OCI-LY7 (cell line): ENCODE data around the gene HS1BP3. TPM values are rescaled to one million over a fixed set of nuclear protein-coding genes. Genes with fewer than 3 reads are reported as not detected.

Source experiments
- BruUV-seq: library from RNA; stranded (reverse); fragments of 400-500 nt; replicated peaks from 2 replicates; lab custom pipeline; 2021; lab: Mats Ljungman, UMichigan
- CTCF ChIA-PET: fragments of 300-600 bp; sonication (Branson Sonifier 250); formaldehyde crosslinking; loops from one replicate; lab custom pipeline; 2022; ENCODE audit warnings: antibody characterized with exemption; ENCODE audit not compliant: unreplicated experiment; lab: Charles Lee
- POLR2A ChIA-PET: fragments of 300-600 bp; sonication (Branson Sonifier 250); formaldehyde crosslinking; loops from one replicate; lab custom pipeline; 2022; ENCODE audit warnings: antibody characterized with exemption; lab: Charles Lee
- DNase-seq: peaks from one replicate; pipeline ENCODE4 v3.0.0-alpha.2; 2015; ENCODE audit warnings: low spot score
- H2AFZ ChIP-seq: fragments of 200-600 bp; sonication (generic), shearing (Covaris generic); 2 replicates; pipeline ENCODE4 v1.6.1; 2014; ENCODE audit warnings: mild to moderate bottlenecking, antibody characterized with exemption, low read length, moderate library complexity
- H3K27ac ChIP-seq: fragments of 200-600 bp; sonication (generic); 2 replicates; pipeline ENCODE4 v1.5.1; 2014; ENCODE audit warnings: mixed run types, low read depth, mild to moderate bottlenecking, moderate library complexity, low read length, inconsistent platforms; ENCODE audit not compliant: poor library complexity, severe bottlenecking
- H3K36me3 ChIP-seq: fragments of 200-600 bp; sonication (generic); 2 replicates; pipeline ENCODE4 v1.6.1; 2014; ENCODE audit warnings: mild to moderate bottlenecking, antibody characterized with exemption, low read length, moderate library complexity, mixed read lengths; ENCODE audit not compliant: insufficient read depth
- H3K4me1 ChIP-seq: fragments of 200-600 bp; sonication (generic); 2 replicates; pipeline ENCODE4 v1.5.1; 2014; ENCODE audit warnings: mild to moderate bottlenecking, low read length; ENCODE audit not compliant: insufficient read depth, poor library complexity, severe bottlenecking
- H3K4me2 ChIP-seq: fragments of 200-600 bp; sonication (generic); 2 replicates; pipeline ENCODE4 v1.6.1; 2014; ENCODE audit warnings: mild to moderate bottlenecking, low read length
- H3K4me3 ChIP-seq: fragments of 200-600 bp; sonication (generic); 2 replicates; pipeline ENCODE4 v1.5.1; 2014; ENCODE audit warnings: mild to moderate bottlenecking, low read depth, low read length; ENCODE audit not compliant: poor library complexity, severe bottlenecking
- H3K79me2 ChIP-seq: fragments of 200-600 bp; sonication (generic); 2 replicates; pipeline ENCODE4 v1.6.1; 2016; ENCODE audit warnings: low read depth, mild to moderate bottlenecking, low read length, moderate library complexity, mixed read lengths; ENCODE audit not compliant: insufficient read depth
- H3K9me2 ChIP-seq: fragments of 200-600 bp; sonication (generic); 2 replicates; pipeline ENCODE4 v1.6.1; 2016; ENCODE audit warnings: mild to moderate bottlenecking, low read length, mixed read lengths; ENCODE audit not compliant: insufficient read depth
- H3K9me3 ChIP-seq: fragments of 200-600 bp; sonication (generic); 2 replicates; pipeline ENCODE4 v1.6.1; 2014; ENCODE audit warnings: mild to moderate bottlenecking, mixed run types, low read length, mixed read lengths
- H4K20me1 ChIP-seq: fragments of 200-600 bp; sonication (generic); 2 replicates; pipeline ENCODE4 v1.6.1; 2014; ENCODE audit warnings: mild to moderate bottlenecking, antibody characterized with exemption, low read length, moderate library complexity, mixed read lengths; ENCODE audit not compliant: insufficient read depth
- CTCF ChIP-seq: fragments of 200-600 bp; sonication (generic); conservative IDR thresholded peaks from 2 replicates; pipeline ENCODE4 v1.5.1; 2014; ENCODE audit warnings: mild to moderate bottlenecking, antibody characterized with exemption, low read length, moderate library complexity, mixed read lengths
- EZH2phosphoT487 ChIP-seq: fragments of 200-600 bp; sonication (generic); IDR thresholded peaks from 2 replicates; pipeline ENCODE4 v1.6.1; 2018; ENCODE audit warnings: low read depth, borderline replicate concordance, mild to moderate bottlenecking, mixed run types, antibody characterized with exemption, low read length, moderate library complexity, mixed read lengths
- intact Hi-C: fragments of 100-400 bp; cut with micrococcal nuclease; formaldehyde crosslinking; loops from one replicate; pipeline ENCODE4 v1.10.0; 2022; ENCODE audit not compliant: unreplicated experiment
- total RNA-seq, 2 experiments: library from RNA; depleted of rRNA in 1 of 2; stranded (reverse); fragments of >200 nt in 1 of 2; shearing (Covaris generic) in 1 of 2; gene quantifications; 2 replicates each; pipeline ENCODE4 v1.2.3, GENCODE V29; 2014 to 2022

Gene HS1BP3
- total RNA-seq, 2 experiments from 2014 or later: 10.6 to 15.2 TPM

GRCh38 chr2:20626698-20627513 is 24.0 kb downstream of the HS1BP3 start:
- Histone ChIP-seq H3K27ac (no peak overlapping the region), H3K4me1 (no peaks in the 10 kb centered on the region), H4K20me1 (no peaks in the 10 kb centered on the region), H3K4me2 (no peak overlapping the region), H3K9me2 (no peaks in the 10 kb centered on the region), H3K79me2 (no peaks in the 10 kb centered on the region), H3K4me3 (no peak overlapping the region), H3K9me3 (no peaks in the 10 kb centered on the region), H3K36me3 (no peaks in the 10 kb centered on the region), H2AFZ (no peak overlapping the region)
- POLR2A ChIA-PET: no interaction called here
- no TSS peak for BruUV-seq
- CTCF ChIA-PET: no interaction called here
- intact Hi-C loops: no loop called here
- no peak for DNase-seq
- TF ChIP-seq CTCF (no peak), EZH2phosphoT487 (no peak)

GRCh38 chr2:20626392-20626697 is 24.6 kb downstream of the HS1BP3 start:
- intact Hi-C loops: no loop called here
- H2AFZ ChIP-seq: no peak overlapping the region
- CTCF ChIA-PET: no interaction called here
- H3K4me2 ChIP-seq: no peak overlapping the region
- DNase-seq: no peak
- POLR2A ChIA-PET: interaction anchor here (1.0 kb wide), 1 partner anchor 27 kb away, joined by 3 read pairs; no protein-coding TSS in a partner anchor
- no peak overlapping the region for H3K27ac ChIP-seq
- no peaks in the 10 kb centered on the region for H4K20me1 ChIP-seq
- no peak overlapping the region for H3K4me3 ChIP-seq
- no peak for TF ChIP-seq CTCF
- TF ChIP-seq EZH2phosphoT487: no peak
- no TSS peak for BruUV-seq
- H3K4me1 ChIP-seq: no peaks in the 10 kb centered on the region
- H3K79me2 ChIP-seq: no peaks in the 10 kb centered on the region
- no peaks in the 10 kb centered on the region for H3K9me3 ChIP-seq
- H3K9me2 ChIP-seq: no peaks in the 10 kb centered on the region
- no peaks in the 10 kb centered on the region for H3K36me3 ChIP-seq
